Upper lobe of right lung (tissue), 1 donor: ENCODE measurements around the gene TXNDC16. TPM values are rescaled to one million over a fixed set of nuclear protein-coding genes. Genes with fewer than 3 reads are reported as not detected.

Experiments
- ATAC-seq: fragments of 200-7000 bp; cut with Tn5 transposase; one replicate; pipeline ENCODE4 v1.9.1; 2020; ENCODE audit warnings: mild to moderate bottlenecking, moderate library complexity
- DNase-seq: peaks from one replicate; pipeline ENCODE4 v3.0.0-alpha.2; 2020
- H3K27ac ChIP-seq: fragments of 200-600 bp; one replicate; pipeline ENCODE4 v1.8.0; 2022
- H3K27me3 ChIP-seq: fragments of 200-600 bp; one replicate; pipeline ENCODE4 v1.8.0; 2022; ENCODE audit warnings: mild to moderate bottlenecking
- H3K36me3 ChIP-seq: fragments of 200-600 bp; one replicate; pipeline ENCODE4 v1.8.0; 2022
- H3K4me1 ChIP-seq: fragments of 200-600 bp; one replicate; pipeline ENCODE4 v1.8.0; 2022
- H3K4me3 ChIP-seq: fragments of 200-600 bp; one replicate; pipeline ENCODE4 v1.8.0; 2022; ENCODE audit warnings: mild to moderate bottlenecking
- H3K9me3 ChIP-seq: fragments of 200-600 bp; one replicate; pipeline ENCODE4 v1.8.0; 2022
- intact Hi-C: fragments of 100-400 bp; cut with DNase I; formaldehyde crosslinking; loops from one replicate; pipeline ENCODE4 v1.11.0; 2022
- total RNA-seq: library from RNA; stranded (reverse); fragmentation: NEBNext Ultra II Directional; extraction: Animal tissue kit (Norgen Biotek cat#: 25700); gene quantifications from one replicate; pipeline ENCODE4 v1.2.1, GENCODE V29; 2021
- TF ChIP-seq, protein P1 (sequence below): fragments of 200-600 bp; IDR thresholded peaks from one replicate; pipeline ENCODE4 v1.8.0; 2022; ENCODE audit warnings: antibody characterized with exemption
- donor health status: DM: no; HTN: yes; CAD: no; lungs with severe emphysema.

The TXNDC16 gene
- total RNA-seq, 1 donor from 2014 or later = 5.1 TPM

GRCh38 chr14:52550661-52551060 is 1.6 kb downstream of the TXNDC16 start:
- no peaks in the 10 kb centered on the region for H3K27me3 ChIP-seq
- H3K4me1 ChIP-seq = peaks cover 10% of the 10 kb centered on the region
- TF ChIP-seq, protein P1, sequence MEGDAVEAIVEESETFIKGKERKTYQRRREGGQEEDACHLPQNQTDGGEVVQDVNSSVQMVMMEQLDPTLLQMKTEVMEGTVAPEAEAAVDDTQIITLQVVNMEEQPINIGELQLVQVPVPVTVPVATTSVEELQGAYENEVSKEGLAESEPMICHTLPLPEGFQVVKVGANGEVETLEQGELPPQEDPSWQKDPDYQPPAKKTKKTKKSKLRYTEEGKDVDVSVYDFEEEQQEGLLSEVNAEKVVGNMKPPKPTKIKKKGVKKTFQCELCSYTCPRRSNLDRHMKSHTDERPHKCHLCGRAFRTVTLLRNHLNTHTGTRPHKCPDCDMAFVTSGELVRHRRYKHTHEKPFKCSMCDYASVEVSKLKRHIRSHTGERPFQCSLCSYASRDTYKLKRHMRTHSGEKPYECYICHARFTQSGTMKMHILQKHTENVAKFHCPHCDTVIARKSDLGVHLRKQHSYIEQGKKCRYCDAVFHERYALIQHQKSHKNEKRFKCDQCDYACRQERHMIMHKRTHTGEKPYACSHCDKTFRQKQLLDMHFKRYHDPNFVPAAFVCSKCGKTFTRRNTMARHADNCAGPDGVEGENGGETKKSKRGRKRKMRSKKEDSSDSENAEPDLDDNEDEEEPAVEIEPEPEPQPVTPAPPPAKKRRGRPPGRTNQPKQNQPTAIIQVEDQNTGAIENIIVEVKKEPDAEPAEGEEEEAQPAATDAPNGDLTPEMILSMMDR = no peak
- no peaks in the 10 kb centered on the region for H3K9me3 ChIP-seq
- no peak overlapping the region for H3K27ac ChIP-seq
- intact Hi-C loops = no loop called here
- no peaks in the 10 kb centered on the region for H3K36me3 ChIP-seq
- ATAC-seq (no peak), DNase-seq (no peak)
- no peak overlapping the region for H3K4me3 ChIP-seq

- no peaks in the 10 kb centered on the region for H3K36me3 ChIP-seq
- H3K4me1 ChIP-seq = peaks cover 10% of the 10 kb centered on the region
- H3K27me3 ChIP-seq = no peaks in the 10 kb centered on the region
- ATAC-seq (no peak), DNase-seq (no peak)
- H3K9me3 ChIP-seq = no peaks in the 10 kb centered on the region
- TF ChIP-seq, protein P1 = no peak
- intact Hi-C loops = no loop called here
- H3K27ac ChIP-seq = no peak overlapping the region
- no peak overlapping the region for H3K4me3 ChIP-seq
Observed at GRCh38 chr14:52547526-52547925, 4.8 kb downstream of the TXNDC16 start.

GRCh38 chr14:52547027-52547426 is 5.3 kb downstream of the TXNDC16 start:
- no peak overlapping the region for H3K4me3 ChIP-seq
- TF ChIP-seq, protein P1 = no peak
- no peaks in the 10 kb centered on the region for H3K27me3 ChIP-seq
- intact Hi-C loops = no loop called here
- H3K4me1 ChIP-seq = peaks cover 10% of the 10 kb centered on the region
- no peak overlapping the region for H3K27ac ChIP-seq
- no peaks in the 10 kb centered on the region for H3K36me3 ChIP-seq
- no peak for DNase-seq
- no peak for ATAC-seq
- H3K9me3 ChIP-seq = no peaks in the 10 kb centered on the region

- TF ChIP-seq, protein P1 = no peak
- no peak for ATAC-seq
Observed at GRCh38 chr14:52546318-52546670, 6.0 kb downstream of the TXNDC16 start.

DNA sequence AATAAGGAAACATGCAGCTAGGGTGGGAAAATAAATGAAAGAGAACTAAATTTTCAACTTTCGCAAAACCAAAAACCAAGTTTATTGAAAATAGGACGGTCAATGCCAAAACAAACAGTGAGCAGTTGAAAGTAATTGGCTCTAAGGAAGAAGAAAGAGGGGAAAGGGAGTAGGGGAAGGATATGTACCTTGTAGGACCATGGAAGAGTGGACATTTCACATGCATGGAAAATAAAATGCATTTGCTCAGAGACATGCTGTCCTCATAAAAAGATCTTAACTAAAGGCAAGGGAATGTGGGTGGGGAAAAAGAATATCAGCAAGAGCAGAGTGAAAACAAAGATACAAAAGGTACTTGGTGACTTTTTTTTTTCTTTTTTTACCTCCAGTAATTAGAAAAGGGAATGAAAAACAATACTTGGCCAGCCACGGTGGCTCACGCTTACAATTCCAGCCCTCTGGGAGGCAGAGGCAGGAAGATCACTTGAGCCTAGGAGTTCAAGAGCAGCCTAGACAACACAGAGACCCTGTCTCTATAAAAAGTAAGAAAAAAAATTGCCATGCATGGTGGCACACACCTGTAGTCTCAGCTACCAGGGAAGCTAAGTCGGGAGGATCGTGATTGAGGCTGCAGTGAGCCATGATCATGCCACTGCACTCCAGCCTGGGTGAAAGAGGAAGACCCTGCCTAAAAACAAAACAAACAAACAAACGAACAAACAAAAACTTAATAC is 6.6 kb downstream of the TXNDC16 start:
- TF ChIP-seq, protein P1 = no peak
- Histone ChIP-seq H3K9me3 (no peaks in the 10 kb centered on the region), H3K4me3 (no peak overlapping the region), H3K27ac (no peak overlapping the region), H3K36me3 (no peaks in the 10 kb centered on the region), H3K27me3 (no peaks in the 10 kb centered on the region), H3K4me1 (peaks cover 2% of the 10 kb centered on the region)
- no peak for DNase-seq
- intact Hi-C loops = no loop called here
- ATAC-seq = no peak

More at GRCh38 chr14:52546318-52546670, 6.0 kb downstream of the TXNDC16 start:
- no peak overlapping the region for H3K27ac ChIP-seq
- no peaks in the 10 kb centered on the region for H3K36me3 ChIP-seq
- no peaks in the 10 kb centered on the region for H3K9me3 ChIP-seq
- no peak for DNase-seq
- H3K27me3 ChIP-seq = no peaks in the 10 kb centered on the region
- intact Hi-C loops = no loop called here
- H3K4me3 ChIP-seq = no peak overlapping the region
- H3K4me1 ChIP-seq = peaks cover 7% of the 10 kb centered on the region
